SH-SY5Y (cell line): Measurements from ENCODE around the gene ZNF579.

Experiments used
- GATA2 ChIP-seq: IDR thresholded peaks from 2 replicates; pipeline ENCODE4 v1.6.1; 2011; ENCODE audit warnings: mild to moderate bottlenecking, low read depth, low read length
- GATA3 ChIP-seq: IDR thresholded peaks from 2 replicates; pipeline ENCODE4 v1.6.1; 2011; ENCODE audit warnings: low read depth, mild to moderate bottlenecking, low read length, moderate library complexity

DNA sequence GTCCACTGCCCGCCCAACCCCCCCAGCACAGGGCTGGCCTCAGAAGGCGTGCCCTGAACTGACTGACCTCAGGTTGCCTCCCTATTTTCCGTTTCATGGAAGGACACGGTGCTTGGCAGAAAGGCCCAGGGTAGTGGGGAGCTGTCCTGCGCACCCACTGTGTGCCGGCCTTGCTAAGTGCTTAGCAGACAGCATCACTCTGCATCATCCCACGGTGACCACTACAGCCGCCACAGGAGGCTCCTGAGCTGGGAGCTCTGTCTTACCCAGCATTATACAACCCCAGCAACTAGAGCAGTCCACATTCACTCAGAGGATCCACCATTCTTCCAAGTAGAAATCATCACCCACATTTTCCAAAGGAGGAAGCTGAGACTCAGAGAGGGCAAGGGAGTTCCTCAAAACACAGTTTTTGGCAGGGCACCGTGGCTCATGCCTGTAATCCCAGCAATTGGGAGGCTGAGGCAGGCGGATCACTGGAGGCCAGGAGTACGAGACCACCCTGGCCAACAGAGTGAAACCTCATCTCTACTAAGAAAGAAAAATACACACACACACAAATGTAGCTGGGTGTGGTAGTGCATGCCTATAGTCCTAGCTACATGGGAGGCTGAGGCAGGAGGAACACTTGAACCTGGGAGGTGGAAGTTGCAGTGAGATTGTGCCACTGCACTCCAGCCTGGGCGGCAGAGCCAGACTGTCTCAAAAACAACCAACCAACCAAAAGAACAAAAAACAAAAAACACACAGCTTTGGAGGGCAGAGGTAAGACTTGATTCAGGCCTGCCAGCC lies 45.3 kb downstream of the ZNF579 start:
- TF ChIP-seq GATA2 = no peak
- TF ChIP-seq GATA3 = no peak
